HG02885 (cell line): ENCODE measurements around the gene RALBP1.
A peak's percentile ranks its signal among the peaks of the same experiment; 100 is the strongest.
"Not testable (repeated sequence)": the region's sequence is repeated elsewhere in the genome, so short reads cannot be mapped to it uniquely, and the experiment has no call there.

Experiments used
- ATAC-seq: cut with Tn5 transposase; IDR thresholded peaks from one replicate; pipeline ENCODE4 v1.9.1; 2021; ENCODE audit warnings: mild to moderate bottlenecking; ENCODE audit not compliant: unreplicated experiment, poor library complexity

The RALBP1 gene

GRCh38 chr18:9474983-9475642 is at the start of gene RALBP1:
Gene RALBP1, plus strand, starts transcription at chr18:9475513. Its CDS starts 37,533 bp downstream, at chr18:9513046.
- ATAC-seq: peak; percentile 91

- ATAC-seq: no peak
These were observed 48.6 kb upstream of the RALBP1 start for GRCh38 chr18:9426753-9427152.

- no peak for ATAC-seq
These were observed 47.0 kb upstream of the RALBP1 start for GRCh38 chr18:9428301-9428706.

GRCh38 chr18:9428862-9429661 is 46.3 kb upstream of the RALBP1 start:
- no peak for ATAC-seq

- no peak for ATAC-seq
These were observed 45.7 kb upstream of the RALBP1 start for GRCh38 chr18:9429662-9429993.

GRCh38 chr18:9430315-9430714 is 45.0 kb upstream of the RALBP1 start:
- ATAC-seq: not testable (repeated sequence)

GRCh38 chr18:9431296-9431695 is 44.0 kb upstream of the RALBP1 start:
- ATAC-seq: no peak

- not testable (repeated sequence) for ATAC-seq
These were observed 42.2 kb upstream of the RALBP1 start for GRCh38 chr18:9433122-9433521.

- no peak for ATAC-seq
These were observed 41.6 kb upstream of the RALBP1 start for GRCh38 chr18:9433671-9434121.

- no peak for ATAC-seq
These were observed 41.1 kb upstream of the RALBP1 start for GRCh38 chr18:9434122-9434701.

GRCh38 chr18:9435041-9435440 is 40.3 kb upstream of the RALBP1 start:
- ATAC-seq: no peak

GRCh38 chr18:9436206-9436929 is 38.9 kb upstream of the RALBP1 start:
- ATAC-seq: no peak

- ATAC-seq: no peak
These were observed 38.3 kb upstream of the RALBP1 start for GRCh38 chr18:9437021-9437437.

- ATAC-seq: no peak
These were observed 37.6 kb upstream of the RALBP1 start for GRCh38 chr18:9437672-9438071.

- ATAC-seq: no peak
These were observed 34.3 kb upstream of the RALBP1 start for GRCh38 chr18:9441061-9441460.

- no peak for ATAC-seq
These were observed 30.8 kb upstream of the RALBP1 start for GRCh38 chr18:9444549-9444948.

GRCh38 chr18:9446839-9447238 is 28.5 kb upstream of the RALBP1 start:
- ATAC-seq: no peak

GRCh38 chr18:9447334-9447733 is 28.0 kb upstream of the RALBP1 start:
- ATAC-seq: no peak

- ATAC-seq: no peak
These were observed 25.5 kb upstream of the RALBP1 start for GRCh38 chr18:9449600-9450414.

GRCh38 chr18:9450920-9451319 is 24.4 kb upstream of the RALBP1 start:
- not testable (repeated sequence) for ATAC-seq
